ENCODE measurements around the gene TOR4A.

DNA sequence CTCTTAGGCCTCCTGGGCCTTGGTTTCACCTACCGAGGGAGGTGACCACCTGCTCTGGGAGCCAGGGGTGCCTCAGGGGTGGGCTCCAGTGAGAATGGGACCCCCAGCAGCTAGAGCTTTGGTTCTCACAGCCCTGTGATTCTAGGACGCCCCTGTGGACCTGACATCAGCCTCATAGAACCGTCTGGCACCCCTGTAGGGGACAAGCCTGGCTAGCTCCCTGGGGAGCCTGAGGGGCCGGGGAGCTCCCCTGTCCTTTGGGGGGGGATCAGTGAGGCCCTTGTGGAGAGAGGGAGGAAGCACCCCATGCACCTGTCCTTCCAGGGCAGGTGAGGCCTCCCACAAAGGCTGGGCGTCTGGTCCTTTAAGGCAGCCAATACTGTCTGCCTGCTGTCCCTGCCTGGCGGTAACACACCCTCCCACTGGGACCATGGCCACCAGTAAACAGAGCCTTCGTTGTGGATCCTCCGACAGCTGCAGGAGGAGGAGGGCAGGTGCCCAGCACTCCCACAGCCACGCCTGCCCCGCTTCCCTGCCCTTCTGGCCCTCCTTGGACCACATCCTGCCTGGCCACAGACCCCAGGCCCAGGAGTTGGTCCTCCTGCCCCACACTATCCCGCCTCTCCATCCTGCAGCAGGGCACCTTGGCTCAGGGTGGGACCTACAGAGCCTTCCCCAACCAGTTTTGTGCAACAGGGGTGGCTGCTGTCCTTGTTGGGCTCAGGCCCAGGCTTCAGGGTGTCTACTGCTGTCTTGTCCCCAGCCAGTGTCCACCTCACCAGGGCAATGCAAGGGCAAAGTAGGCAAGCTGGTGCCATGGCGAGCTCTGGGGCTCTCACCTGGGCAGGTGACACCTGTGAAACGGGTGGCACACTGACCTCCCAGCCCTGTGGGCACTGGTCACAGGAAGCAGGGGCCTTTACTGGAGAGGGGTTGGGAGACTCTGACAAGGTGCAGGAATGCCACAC is 39.5 kb upstream of the TOR4A start:
- TF ChIP-seq CTCF (IDR thresholded peaks at IDR 0.05) = no peak
- no peak for TF ChIP-seq POLR2A (IDR thresholded peaks at IDR 0.05)
